ENCODE results near the gene FANCE. TPM values are rescaled to one million over a fixed set of nuclear protein-coding genes. Genes with fewer than 3 reads are reported as not detected.
A peak's percentile ranks its signal among the peaks of the same experiment; 100 is the strongest.

Gene FANCE
- total RNA-seq, 1 donor: 16.6 TPM

GRCh38 chr6:35483062-35483461, 30.9 kb downstream of the FANCE start:
- no peaks in the 10 kb centered on the region for H3K9me3 ChIP-seq (ENCODE audit: low read depth, low read length)
- H3K4me1 ChIP-seq (ENCODE audit: insufficient read depth, low read length): peaks cover 22% of the 10 kb centered on the region
- peaks cover 38% of the 10 kb centered on the region for H3K79me2 ChIP-seq (ENCODE audit: insufficient read depth, low read length)
- DNase-seq (ENCODE audit: insufficient read length, low spot score, missing footprints): peak; percentile 62
- no peak overlapping the region for H3K4me2 ChIP-seq (ENCODE audit: insufficient read depth, low read length)
- no peaks in the 10 kb centered on the region for H3K27me3 ChIP-seq (ENCODE audit: insufficient read depth, low read length)
- no peak overlapping the region for H2AFZ ChIP-seq (ENCODE audit: low read length)
- peaks cover 15% of the 10 kb centered on the region for H4K20me1 ChIP-seq (ENCODE audit: insufficient read depth, low read length)
- H3K36me3 ChIP-seq (ENCODE audit: insufficient read depth, low read length): peaks cover 18% of the 10 kb centered on the region
- TF ChIP-seq CTCF (IDR thresholded peaks at IDR 0.05; ENCODE audit: extremely low read depth, low read depth, low read length): no peak
- no peak overlapping the region for H3K27ac ChIP-seq (ENCODE audit: low read depth, low read length)
- no peak overlapping the region for H3K4me3 ChIP-seq (ENCODE audit: insufficient read depth, low read length)

GRCh38 chr6:35483490-35483889, 31.4 kb downstream of the FANCE start:
- no peak for DNase-seq (ENCODE audit: insufficient read length, low spot score, missing footprints)
- Histone ChIP-seq H3K4me3 (ENCODE audit: insufficient read depth, low read length) (no peak overlapping the region), H3K9me3 (ENCODE audit: low read depth, low read length) (no peaks in the 10 kb centered on the region), H3K4me1 (ENCODE audit: insufficient read depth, low read length) (peaks cover 26% of the 10 kb centered on the region), H3K27me3 (ENCODE audit: insufficient read depth, low read length) (no peaks in the 10 kb centered on the region), H4K20me1 (ENCODE audit: insufficient read depth, low read length) (peaks cover 15% of the 10 kb centered on the region), H3K4me2 (ENCODE audit: insufficient read depth, low read length) (no peak overlapping the region), H2AFZ (ENCODE audit: low read length) (no peak overlapping the region), H3K79me2 (ENCODE audit: insufficient read depth, low read length) (peaks cover 42% of the 10 kb centered on the region), H3K36me3 (ENCODE audit: insufficient read depth, low read length) (peaks cover 15% of the 10 kb centered on the region), H3K27ac (ENCODE audit: low read depth, low read length) (no peak overlapping the region)
- no peak for TF ChIP-seq CTCF (IDR thresholded peaks at IDR 0.05; ENCODE audit: extremely low read depth, low read depth, low read length)

- peaks cover 15% of the 10 kb centered on the region for H3K36me3 ChIP-seq (ENCODE audit: insufficient read depth, low read length)
- no peak overlapping the region for H3K27ac ChIP-seq (ENCODE audit: low read depth, low read length)
- no peak for TF ChIP-seq CTCF (IDR thresholded peaks at IDR 0.05; ENCODE audit: extremely low read depth, low read depth, low read length)
- H4K20me1 ChIP-seq (ENCODE audit: insufficient read depth, low read length): peaks cover 15% of the 10 kb centered on the region
- peaks cover 26% of the 10 kb centered on the region for H3K4me1 ChIP-seq (ENCODE audit: insufficient read depth, low read length)
- H3K79me2 ChIP-seq (ENCODE audit: insufficient read depth, low read length): peaks cover 43% of the 10 kb centered on the region
- no peaks in the 10 kb centered on the region for H3K27me3 ChIP-seq (ENCODE audit: insufficient read depth, low read length)
- H3K4me2 ChIP-seq (ENCODE audit: insufficient read depth, low read length): no peak overlapping the region
- H3K4me3 ChIP-seq (ENCODE audit: insufficient read depth, low read length): no peak overlapping the region
- DNase-seq (ENCODE audit: insufficient read length, low spot score, missing footprints): peak; percentile 75
- no peak overlapping the region for H2AFZ ChIP-seq (ENCODE audit: low read length)
- no peaks in the 10 kb centered on the region for H3K9me3 ChIP-seq (ENCODE audit: low read depth, low read length)
Observed at GRCh38 chr6:35483893-35484645, 31.9 kb downstream of the FANCE start.

GRCh38 chr6:35484921-35485392, 32.8 kb downstream of the FANCE start:
- Histone ChIP-seq H3K79me2 (ENCODE audit: insufficient read depth, low read length) (peaks cover 50% of the 10 kb centered on the region), H3K9me3 (ENCODE audit: low read depth, low read length) (no peaks in the 10 kb centered on the region), H3K4me1 (ENCODE audit: insufficient read depth, low read length) (peaks cover 30% of the 10 kb centered on the region), H3K36me3 (ENCODE audit: insufficient read depth, low read length) (peaks cover 15% of the 10 kb centered on the region), H3K4me3 (ENCODE audit: insufficient read depth, low read length) (peak overlapping the region; percentile 13), H2AFZ (ENCODE audit: low read length) (no peak overlapping the region), H3K27ac (ENCODE audit: low read depth, low read length) (peak overlapping the region; percentile 63), H3K27me3 (ENCODE audit: insufficient read depth, low read length) (no peaks in the 10 kb centered on the region), H4K20me1 (ENCODE audit: insufficient read depth, low read length) (peaks cover 15% of the 10 kb centered on the region), H3K4me2 (ENCODE audit: insufficient read depth, low read length) (peak overlapping the region; percentile 53)
- TF ChIP-seq CTCF (IDR thresholded peaks at IDR 0.05; ENCODE audit: extremely low read depth, low read depth, low read length): no peak
- DNase-seq (ENCODE audit: insufficient read length, low spot score, missing footprints): peak; percentile 93
